ENCODE results near the gene LAIR2.
"Not testable (repeated sequence)": the region's sequence is repeated elsewhere in the genome, so short reads cannot be mapped to it uniquely, and the experiment has no call there.

Gene LAIR2

GRCh38 chr19:54485851-54486250, 16.8 kb upstream of the LAIR2 start:
- no peak for DNase-seq (ENCODE audit: low read depth)

GRCh38 chr19:54489341-54489740, 13.3 kb upstream of the LAIR2 start:
- no peak overlapping the region for H3K4me3 ChIP-seq (ENCODE audit: low read depth, low read length)
- no peak for DNase-seq (ENCODE audit: low read depth)
- no peak for TF ChIP-seq MYC (IDR thresholded peaks at IDR 0.05; ENCODE audit: low read depth, low read length)
- no peak for TF ChIP-seq POLR2A (IDR thresholded peaks at IDR 0.05; ENCODE audit: extremely low read depth, insufficient read length)
- no peak for TF ChIP-seq MAX (IDR thresholded peaks at IDR 0.05; ENCODE audit: low read depth, low read length)
- TF ChIP-seq CTCF (IDR thresholded peaks at IDR 0.05; ENCODE audit: low read depth, low read length), result no peak

More at GRCh38 chr19:54485851-54486250, 16.8 kb upstream of the LAIR2 start:
- no peak for TF ChIP-seq CTCF (IDR thresholded peaks at IDR 0.05; ENCODE audit: low read depth, low read length)
- no peak for TF ChIP-seq MAX (IDR thresholded peaks at IDR 0.05; ENCODE audit: low read depth, low read length)
- no peak for TF ChIP-seq MYC (IDR thresholded peaks at IDR 0.05; ENCODE audit: low read depth, low read length)
- TF ChIP-seq POLR2A (IDR thresholded peaks at IDR 0.05; ENCODE audit: extremely low read depth, insufficient read length), result no peak
- no peak overlapping the region for H3K4me3 ChIP-seq (ENCODE audit: low read depth, low read length)

GRCh38 chr19:54489766-54490165, 12.9 kb upstream of the LAIR2 start:
- no peak overlapping the region for H3K4me3 ChIP-seq (ENCODE audit: low read depth, low read length)
- TF ChIP-seq MAX (IDR thresholded peaks at IDR 0.05; ENCODE audit: low read depth, low read length), result no peak
- no peak for TF ChIP-seq POLR2A (IDR thresholded peaks at IDR 0.05; ENCODE audit: extremely low read depth, insufficient read length)
- no peak for TF ChIP-seq CTCF (IDR thresholded peaks at IDR 0.05; ENCODE audit: low read depth, low read length)
- no peak for TF ChIP-seq MYC (IDR thresholded peaks at IDR 0.05; ENCODE audit: low read depth, low read length)
- no peak for DNase-seq (ENCODE audit: low read depth)

GRCh38 chr19:54492568-54492967, 10.1 kb upstream of the LAIR2 start:
- H3K4me3 ChIP-seq (ENCODE audit: low read depth, low read length), result no peak overlapping the region
- TF ChIP-seq MAX (IDR thresholded peaks at IDR 0.05; ENCODE audit: low read depth, low read length) (no peak), POLR2A (IDR thresholded peaks at IDR 0.05; ENCODE audit: extremely low read depth, insufficient read length) (no peak), CTCF (IDR thresholded peaks at IDR 0.05; ENCODE audit: low read depth, low read length) (no peak), MYC (IDR thresholded peaks at IDR 0.05; ENCODE audit: low read depth, low read length) (no peak)
- DNase-seq (ENCODE audit: low read depth), result no peak

- not testable (repeated sequence) for DNase-seq (ENCODE audit: low read depth)
These were observed 9.6 kb upstream of the LAIR2 start for GRCh38 chr19:54493056-54493455.

GRCh38 chr19:54493967-54494585, 8.6 kb upstream of the LAIR2 start:
- H3K4me3 ChIP-seq (ENCODE audit: low read depth, low read length), result no peak overlapping the region
- no peak for DNase-seq (ENCODE audit: low read depth)
- TF ChIP-seq MYC (IDR thresholded peaks at IDR 0.05; ENCODE audit: low read depth, low read length), result no peak
- TF ChIP-seq CTCF (IDR thresholded peaks at IDR 0.05; ENCODE audit: low read depth, low read length), result no peak
- TF ChIP-seq POLR2A (IDR thresholded peaks at IDR 0.05; ENCODE audit: extremely low read depth, insufficient read length), result no peak
- no peak for TF ChIP-seq MAX (IDR thresholded peaks at IDR 0.05; ENCODE audit: low read depth, low read length)

More at GRCh38 chr19:54493056-54493455, 9.6 kb upstream of the LAIR2 start:
- H3K4me3 ChIP-seq (ENCODE audit: low read depth, low read length), result not testable (repeated sequence)

GRCh38 chr19:54495284-54495683, 7.3 kb upstream of the LAIR2 start:
- H3K4me3 ChIP-seq (ENCODE audit: low read depth, low read length); DNase-seq (ENCODE audit: low read depth): not testable (repeated sequence)

- H3K4me3 ChIP-seq (ENCODE audit: low read depth, low read length), result peak overlapping the region; percentile 55
- peak; percentile 25 for DNase-seq (ENCODE audit: low read depth)
These were observed 4.7 kb upstream of the LAIR2 start for GRCh38 chr19:54497747-54498450.

- H3K4me3 ChIP-seq (ENCODE audit: low read depth, low read length), result peak overlapping the region; percentile 55
- peak; percentile 35 for DNase-seq (ENCODE audit: low read depth)
These were observed 4.2 kb upstream of the LAIR2 start for GRCh38 chr19:54498451-54498772.

- H3K4me3 ChIP-seq (ENCODE audit: low read depth, low read length); DNase-seq (ENCODE audit: low read depth): not testable (repeated sequence)
These were observed 2.9 kb downstream of the LAIR2 start for GRCh38 chr19:54505542-54505941.

All from NB4 (cell line).